Raji (cell line): ENCODE measurements around the gene GATAD2B.

Source experiments
- POLR2A ChIP-seq: IDR thresholded peaks from 2 replicates; pipeline ENCODE4 v1.6.1; 2011; ENCODE audit warnings: low read depth, low read length, control low read depth; ENCODE audit not compliant: insufficient read depth

The GATAD2B gene

GRCh38 chr1:153842006-153842471 is 80.7 kb downstream of the GATAD2B start:
- no peak for TF ChIP-seq POLR2A

GRCh38 chr1:153841463-153841994 is 81.2 kb downstream of the GATAD2B start:
- no peak for TF ChIP-seq POLR2A

GRCh38 chr1:153833171-153833570 is 89.6 kb downstream of the GATAD2B start:
- TF ChIP-seq POLR2A, result no peak

- TF ChIP-seq POLR2A, result no peak
Measured at GRCh38 chr1:153832293-153832692, 90.5 kb downstream of the GATAD2B start.

GRCh38 chr1:153831026-153831425 is 91.7 kb downstream of the GATAD2B start:
- TF ChIP-seq POLR2A, result no peak

GRCh38 chr1:153827168-153827964 is 95.4 kb downstream of the GATAD2B start:
- no peak for TF ChIP-seq POLR2A

GRCh38 chr1:153818876-153819275 is 103.9 kb downstream of the GATAD2B start:
- no peak for TF ChIP-seq POLR2A

- no peak for TF ChIP-seq POLR2A
Measured at GRCh38 chr1:153816283-153816889, 106.4 kb downstream of the GATAD2B start.

- no peak for TF ChIP-seq POLR2A
Measured at GRCh38 chr1:153805886-153806719, 116.7 kb downstream of the GATAD2B start.

- TF ChIP-seq POLR2A, result no peak
Measured at GRCh38 chr1:153805042-153805745, 117.6 kb downstream of the GATAD2B start.

- no peak for TF ChIP-seq POLR2A
Measured at GRCh38 chr1:153804112-153804511, 118.7 kb downstream of the GATAD2B start.

GRCh38 chr1:153803470-153804056 is 119.2 kb downstream of the GATAD2B start:
- TF ChIP-seq POLR2A, result no peak

GRCh38 chr1:153801786-153802697 is 120.7 kb downstream of the GATAD2B start:
- no peak for TF ChIP-seq POLR2A
